HFF-Myc (cell line): ENCODE results near the gene DIDO1.

Experiments
- DNase-seq: peaks from one replicate; pipeline ENCODE4 v3.0.0-alpha.2; 2011; ENCODE audit warnings: low read depth; ENCODE audit errors: extremely low read depth
- H3K4me3 ChIP-seq: replicated peaks from 2 replicates; pipeline ENCODE4 v1.5.1; 2011; ENCODE audit warnings: low read depth, mild to moderate bottlenecking, control low read depth, low read length
- TF ChIP-seq, protein P1 (sequence below): IDR thresholded peaks from 2 replicates; pipeline ENCODE4 v1.5.1; 2012; ENCODE audit warnings: mild to moderate bottlenecking, low read depth, low read length, control low read depth; ENCODE audit errors: missing control alignments

The DIDO1 gene

DNA sequence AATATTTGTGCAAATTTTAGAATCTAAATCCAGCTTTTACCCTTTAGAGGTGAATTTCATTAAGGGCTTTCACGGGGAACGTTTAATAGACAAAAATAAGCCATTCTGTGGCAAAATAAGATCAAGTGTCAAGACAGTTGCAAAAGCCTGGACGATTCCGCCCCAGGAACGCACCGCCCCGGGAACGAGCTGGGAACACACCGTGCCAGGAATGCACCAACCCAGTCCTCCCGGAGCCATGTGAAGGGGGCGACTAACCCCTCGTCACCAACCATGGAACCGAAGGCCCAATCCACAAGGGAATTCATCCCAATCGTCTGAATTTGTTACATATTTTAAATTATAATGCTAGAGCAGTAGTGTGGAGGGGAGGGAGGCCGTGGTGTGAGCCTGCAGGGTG, 43.9 kb downstream of the DIDO1 start:
- TF ChIP-seq, protein P1, sequence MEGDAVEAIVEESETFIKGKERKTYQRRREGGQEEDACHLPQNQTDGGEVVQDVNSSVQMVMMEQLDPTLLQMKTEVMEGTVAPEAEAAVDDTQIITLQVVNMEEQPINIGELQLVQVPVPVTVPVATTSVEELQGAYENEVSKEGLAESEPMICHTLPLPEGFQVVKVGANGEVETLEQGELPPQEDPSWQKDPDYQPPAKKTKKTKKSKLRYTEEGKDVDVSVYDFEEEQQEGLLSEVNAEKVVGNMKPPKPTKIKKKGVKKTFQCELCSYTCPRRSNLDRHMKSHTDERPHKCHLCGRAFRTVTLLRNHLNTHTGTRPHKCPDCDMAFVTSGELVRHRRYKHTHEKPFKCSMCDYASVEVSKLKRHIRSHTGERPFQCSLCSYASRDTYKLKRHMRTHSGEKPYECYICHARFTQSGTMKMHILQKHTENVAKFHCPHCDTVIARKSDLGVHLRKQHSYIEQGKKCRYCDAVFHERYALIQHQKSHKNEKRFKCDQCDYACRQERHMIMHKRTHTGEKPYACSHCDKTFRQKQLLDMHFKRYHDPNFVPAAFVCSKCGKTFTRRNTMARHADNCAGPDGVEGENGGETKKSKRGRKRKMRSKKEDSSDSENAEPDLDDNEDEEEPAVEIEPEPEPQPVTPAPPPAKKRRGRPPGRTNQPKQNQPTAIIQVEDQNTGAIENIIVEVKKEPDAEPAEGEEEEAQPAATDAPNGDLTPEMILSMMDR, result no peak
- no peak for DNase-seq
- H3K4me3 ChIP-seq, result no peak overlapping the region

DNA sequence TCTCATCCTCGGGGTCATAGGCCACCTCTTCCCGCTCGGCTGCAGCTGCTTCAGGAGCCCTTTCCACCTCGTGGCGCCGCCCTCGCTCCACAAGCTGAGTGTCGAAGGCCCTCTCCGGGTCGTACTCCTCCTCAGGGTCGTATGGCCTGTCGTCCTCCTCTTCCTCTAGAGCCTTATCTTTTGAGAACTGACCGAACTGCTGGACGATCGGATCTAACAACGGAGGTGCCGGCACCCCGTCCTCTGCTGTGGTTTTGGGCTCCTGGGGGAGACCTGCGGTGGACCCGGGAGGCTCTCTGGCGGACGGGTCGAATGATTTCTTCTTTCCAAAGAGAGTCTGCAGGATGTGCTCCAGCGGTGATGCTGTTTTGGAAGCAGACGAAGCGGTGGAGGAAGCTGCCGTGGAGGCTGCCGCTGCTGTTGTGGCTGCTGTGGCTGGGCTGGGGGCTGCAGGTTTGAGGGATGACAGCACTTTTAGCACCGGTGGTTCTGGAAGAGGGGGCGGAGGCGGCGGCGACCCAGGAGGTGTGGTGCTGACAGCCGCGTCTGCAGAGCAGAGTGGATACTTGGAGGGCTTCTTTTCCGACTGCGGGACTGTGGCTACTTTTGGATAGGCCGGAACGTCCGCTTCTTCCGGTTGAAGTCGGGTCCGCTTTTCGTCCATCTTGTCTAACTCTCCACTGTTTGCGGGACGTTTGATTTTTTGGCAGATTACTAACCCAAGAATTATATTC, 44.5 kb downstream of the DIDO1 start:
- TF ChIP-seq, protein P1, result no peak
- no peak overlapping the region for H3K4me3 ChIP-seq
- no peak for DNase-seq

- DNase-seq, result no peak
- TF ChIP-seq, protein P1, result no peak
Observed at GRCh38 chr20:62880935-62881661, 45.2 kb downstream of the DIDO1 start.

DNA sequence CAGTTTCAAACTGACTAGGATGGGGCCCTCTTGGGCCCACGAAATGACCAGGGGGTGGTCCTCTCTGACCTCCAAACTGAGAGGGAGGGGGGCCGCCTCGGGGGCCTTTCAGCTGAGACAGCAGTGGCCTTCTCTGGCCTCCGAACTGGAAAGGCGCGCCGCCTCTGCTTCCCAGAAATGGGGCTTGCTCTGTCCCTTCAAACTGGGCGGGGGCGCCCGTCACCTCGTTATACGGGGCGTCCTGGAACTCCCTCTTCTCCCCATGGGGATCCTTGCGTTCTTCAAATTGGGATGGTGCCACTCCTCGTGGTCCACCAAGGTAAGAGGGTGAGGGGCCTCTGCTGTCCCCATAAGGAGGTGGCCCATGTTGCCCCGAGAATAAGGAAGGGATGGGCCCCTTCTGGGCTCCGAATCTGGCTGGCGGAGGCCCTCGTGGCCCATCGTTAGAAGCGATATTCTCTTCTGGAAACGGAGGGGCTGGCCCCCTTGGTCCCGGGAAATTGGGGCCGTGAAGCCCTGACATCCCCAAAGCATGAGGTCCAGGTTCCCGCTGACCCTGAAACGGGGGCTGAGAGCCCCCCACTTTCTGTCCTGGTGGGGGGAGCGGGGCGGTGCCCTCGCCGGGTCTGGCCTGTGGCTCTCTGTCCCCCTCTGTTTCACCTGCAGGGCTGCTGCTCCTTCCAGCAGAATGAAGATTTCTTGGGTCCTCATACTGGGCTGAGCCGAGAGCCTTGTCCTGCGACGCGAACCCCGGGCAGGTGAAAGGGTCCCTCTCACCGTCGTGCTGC, 46.0 kb downstream of the DIDO1 start:
- TF ChIP-seq, protein P1, result no peak
- no peak for DNase-seq
- no peak overlapping the region for H3K4me3 ChIP-seq

More at GRCh38 chr20:62880935-62881661, 45.2 kb downstream of the DIDO1 start:
- no peak overlapping the region for H3K4me3 ChIP-seq

GRCh38 chr20:62879275-62880146, 46.8 kb downstream of the DIDO1 start:
- no peak for DNase-seq
- TF ChIP-seq, protein P1, result no peak
- H3K4me3 ChIP-seq, result no peak overlapping the region
